Stimulated activated CD8-positive, alpha-beta memory T cell treated with anti-CD3 and anti-CD28 coated beads, Interleukin-12 subunit alpha, Interleukin-12 subunit beta, amount 100 ng/mL, for 4 hours (primary cell): Measurements from ENCODE around the gene ATP4B.

ENCODE experiments used
- DNase-seq: peaks from one replicate; pipeline ENCODE4 v3.0.0-alpha.2; 2020; ENCODE audit warnings: low read depth

The ATP4B gene

DNA sequence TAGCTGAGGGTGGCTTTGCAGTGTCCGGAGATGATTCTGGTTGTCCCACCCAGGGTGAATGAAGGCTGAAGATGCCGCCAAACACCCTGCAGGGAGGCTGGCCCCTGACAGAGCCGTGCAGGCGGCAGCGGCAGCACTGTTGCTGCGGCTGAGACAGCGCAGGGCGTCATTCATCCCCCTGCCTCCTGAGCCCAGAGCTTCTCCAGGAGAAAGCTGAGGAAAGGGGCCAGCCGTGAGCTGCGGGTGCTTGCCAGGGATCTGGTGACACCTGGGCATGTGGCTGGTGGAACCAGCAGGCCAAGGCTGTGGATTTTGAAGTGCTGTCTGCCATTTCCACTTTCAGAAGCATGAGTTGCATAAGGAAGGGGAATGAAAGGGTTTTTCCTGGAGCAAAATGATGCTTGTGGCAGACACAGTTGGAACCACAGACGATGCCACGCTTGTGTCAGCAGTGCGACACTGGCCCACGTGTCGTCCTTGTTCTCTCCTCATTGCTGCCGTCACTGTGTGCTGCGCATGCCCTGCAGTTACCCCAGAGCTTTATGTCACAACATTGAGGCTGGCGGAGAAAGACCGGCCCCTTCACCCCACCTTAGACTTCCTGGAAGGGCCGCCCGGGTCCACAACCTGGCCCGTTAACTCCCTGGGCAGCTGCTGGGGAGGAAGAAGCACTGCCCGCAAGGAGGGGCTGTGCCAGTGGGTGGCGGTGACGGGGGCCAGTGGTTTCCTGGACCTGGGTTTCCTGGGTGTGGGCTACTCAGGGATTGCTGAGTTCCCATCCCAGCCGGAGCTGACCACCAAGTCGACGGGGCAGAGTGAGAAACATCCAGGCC is 50.7 kb downstream of the ATP4B start:
- DNase-seq, result no peak

DNA sequence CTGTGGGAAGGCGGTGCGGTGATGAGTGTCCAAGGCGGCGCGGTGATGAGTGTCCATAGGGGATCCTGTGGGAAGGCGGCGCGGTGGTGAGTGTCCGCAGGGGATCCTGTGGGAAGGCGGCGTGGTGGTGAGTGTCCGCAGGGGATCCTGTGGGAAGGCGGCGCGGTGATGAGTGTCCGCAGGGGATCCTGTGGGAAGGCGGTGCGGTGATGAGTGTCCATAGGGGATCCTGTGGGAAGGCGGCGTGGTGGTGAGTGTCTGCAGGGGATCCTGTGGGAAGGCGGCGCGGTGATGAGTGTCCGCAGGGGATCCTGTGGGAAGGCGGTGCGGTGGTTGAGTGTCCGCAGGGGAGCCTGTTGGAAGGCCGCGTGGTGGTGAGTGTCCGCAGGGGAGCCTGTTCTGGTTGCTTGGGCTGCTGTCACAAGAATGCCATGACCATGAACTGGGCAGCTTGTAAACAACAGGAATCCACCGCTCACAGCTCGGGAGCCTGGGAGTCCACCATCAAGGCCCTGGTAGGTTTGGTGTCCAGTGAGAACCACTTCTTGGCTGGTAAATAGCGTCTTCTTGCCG is 52.0 kb downstream of the ATP4B start:
- DNase-seq, result no peak

- DNase-seq, result no peak
Measured at GRCh38 chr13:113605461-113605860, 52.5 kb downstream of the ATP4B start.

DNA sequence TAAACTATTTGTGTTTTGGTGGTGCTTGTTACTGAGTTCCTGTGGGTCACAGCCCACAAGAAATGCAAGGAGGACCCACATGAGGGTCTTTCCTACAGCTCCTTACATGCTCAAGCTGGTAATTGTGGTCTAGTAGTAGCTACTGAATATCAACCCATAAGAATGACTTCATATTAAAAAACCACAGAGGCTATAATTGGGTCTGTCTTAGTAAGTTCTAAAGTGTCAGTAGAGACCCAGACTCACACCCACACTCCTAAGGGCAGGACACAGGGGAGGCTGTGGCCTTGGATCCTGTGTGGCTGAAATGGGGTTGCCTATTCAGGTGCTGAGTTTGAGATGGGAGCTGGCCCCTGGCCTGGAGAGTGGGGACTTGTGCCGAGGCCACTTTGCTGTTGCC is 53.8 kb downstream of the ATP4B start:
- DNase-seq, result no peak

- no peak for DNase-seq
Measured at GRCh38 chr13:113603116-113603710, 54.8 kb downstream of the ATP4B start.

DNA sequence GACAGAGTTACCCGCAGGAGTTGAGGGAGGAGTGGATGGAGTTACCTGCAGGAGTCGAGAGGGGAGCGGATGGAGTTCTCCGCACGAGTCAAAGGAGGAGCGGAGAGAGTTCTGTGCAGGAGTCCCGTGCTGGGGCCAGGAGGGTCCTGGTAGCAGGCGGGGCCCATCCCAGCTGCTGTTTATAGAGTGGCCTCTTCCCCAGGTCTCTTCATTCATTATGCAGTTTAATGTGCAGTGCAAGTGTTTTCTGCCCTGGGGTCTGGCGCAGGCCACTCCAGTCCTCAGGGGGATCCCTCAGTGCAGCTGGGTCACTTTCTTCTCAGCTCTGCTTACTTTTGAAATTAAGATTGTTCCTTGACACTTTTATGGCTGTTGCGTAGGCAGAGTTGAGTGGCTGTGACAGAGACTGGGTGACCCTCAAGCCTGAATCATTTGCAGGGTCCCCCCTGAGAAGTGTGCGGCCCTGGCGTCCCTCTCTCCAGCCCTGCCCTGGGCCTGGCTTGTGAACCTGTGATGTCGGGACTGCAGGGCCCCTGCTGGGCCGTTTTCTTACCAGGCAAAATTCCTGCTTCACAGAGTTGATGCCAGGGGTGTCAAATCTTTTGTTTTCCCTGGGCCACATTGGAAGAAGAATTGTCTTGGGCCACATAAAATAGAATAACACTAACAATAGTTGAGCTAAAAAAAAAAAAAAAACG is 55.6 kb downstream of the ATP4B start:
- DNase-seq, result no peak

DNA sequence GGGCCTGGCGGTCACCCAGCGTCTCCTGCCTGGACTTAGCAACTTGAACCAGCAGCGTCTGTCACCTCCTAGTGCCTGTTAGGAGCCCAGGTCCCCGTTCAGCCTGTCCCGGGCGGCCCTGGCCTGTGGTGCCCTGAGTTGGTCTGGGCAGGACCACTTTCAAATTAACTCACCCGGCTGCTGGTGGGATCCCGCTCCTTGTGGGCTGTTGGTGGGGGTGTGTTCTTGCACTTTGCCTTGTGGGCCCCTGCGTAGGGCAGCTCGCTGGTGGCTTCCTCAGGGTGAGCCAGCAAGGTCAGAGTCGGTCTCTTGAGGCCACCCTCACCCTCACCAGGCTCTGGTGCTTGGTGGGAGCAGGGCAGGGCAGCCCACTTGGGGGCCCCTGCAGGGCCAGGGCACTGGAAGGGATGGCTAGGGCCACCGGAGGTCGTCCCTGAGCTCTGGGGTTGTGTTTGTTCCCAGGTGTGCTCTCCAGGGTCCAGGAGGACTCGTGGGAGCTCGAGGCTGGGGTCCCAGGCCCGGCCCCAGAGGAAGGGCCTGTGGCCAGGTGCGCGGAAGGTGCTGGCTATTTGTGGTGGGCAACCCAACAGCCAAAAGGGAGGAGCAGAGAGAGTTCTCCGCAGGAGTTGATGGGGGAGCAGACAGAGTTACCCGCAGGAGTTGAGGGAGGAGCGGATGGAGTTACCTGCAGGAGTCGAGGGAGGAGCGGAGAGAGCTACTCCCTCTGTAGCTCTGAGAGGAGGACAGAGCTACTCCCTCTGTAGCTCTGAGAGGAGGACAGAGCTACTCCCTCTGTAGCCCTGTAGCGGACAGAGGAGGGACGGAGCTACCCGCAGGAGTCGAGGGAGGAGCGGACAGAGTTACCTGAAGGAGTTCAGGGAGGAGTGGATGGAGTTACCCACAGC is 56.6 kb downstream of the ATP4B start:
- DNase-seq, result no peak

- DNase-seq, result no peak
Measured at GRCh38 chr13:113599391-113599790, 58.6 kb downstream of the ATP4B start.
